GM12801 (cell line): ENCODE results near the gene TMA7.

ENCODE experiments used
- TF ChIP-seq, protein P1 (sequence below): IDR thresholded peaks from one replicate; pipeline ENCODE4 v1.5.1; 2011; ENCODE audit warnings: control low read depth; ENCODE audit not compliant: insufficient read length; ENCODE audit errors: extremely low read depth

TMA7 gene

DNA sequence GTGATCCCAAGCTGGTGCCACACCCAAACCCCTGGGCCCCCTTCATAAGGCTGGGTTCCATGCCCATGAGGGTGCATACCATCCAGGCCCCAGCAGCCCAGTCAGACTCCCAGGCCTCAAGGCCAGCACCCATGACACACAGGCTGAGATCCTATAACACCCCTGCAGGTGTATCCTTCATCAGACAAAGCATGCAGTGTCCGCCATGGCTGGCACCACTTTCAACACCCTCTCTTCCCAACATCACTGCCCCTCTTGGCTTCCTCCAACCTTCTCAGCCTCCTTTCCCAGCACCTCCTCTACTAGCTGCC lies 3.6 kb upstream of the TMA7 start:
- TF ChIP-seq, protein P1, sequence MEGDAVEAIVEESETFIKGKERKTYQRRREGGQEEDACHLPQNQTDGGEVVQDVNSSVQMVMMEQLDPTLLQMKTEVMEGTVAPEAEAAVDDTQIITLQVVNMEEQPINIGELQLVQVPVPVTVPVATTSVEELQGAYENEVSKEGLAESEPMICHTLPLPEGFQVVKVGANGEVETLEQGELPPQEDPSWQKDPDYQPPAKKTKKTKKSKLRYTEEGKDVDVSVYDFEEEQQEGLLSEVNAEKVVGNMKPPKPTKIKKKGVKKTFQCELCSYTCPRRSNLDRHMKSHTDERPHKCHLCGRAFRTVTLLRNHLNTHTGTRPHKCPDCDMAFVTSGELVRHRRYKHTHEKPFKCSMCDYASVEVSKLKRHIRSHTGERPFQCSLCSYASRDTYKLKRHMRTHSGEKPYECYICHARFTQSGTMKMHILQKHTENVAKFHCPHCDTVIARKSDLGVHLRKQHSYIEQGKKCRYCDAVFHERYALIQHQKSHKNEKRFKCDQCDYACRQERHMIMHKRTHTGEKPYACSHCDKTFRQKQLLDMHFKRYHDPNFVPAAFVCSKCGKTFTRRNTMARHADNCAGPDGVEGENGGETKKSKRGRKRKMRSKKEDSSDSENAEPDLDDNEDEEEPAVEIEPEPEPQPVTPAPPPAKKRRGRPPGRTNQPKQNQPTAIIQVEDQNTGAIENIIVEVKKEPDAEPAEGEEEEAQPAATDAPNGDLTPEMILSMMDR = no peak

DNA sequence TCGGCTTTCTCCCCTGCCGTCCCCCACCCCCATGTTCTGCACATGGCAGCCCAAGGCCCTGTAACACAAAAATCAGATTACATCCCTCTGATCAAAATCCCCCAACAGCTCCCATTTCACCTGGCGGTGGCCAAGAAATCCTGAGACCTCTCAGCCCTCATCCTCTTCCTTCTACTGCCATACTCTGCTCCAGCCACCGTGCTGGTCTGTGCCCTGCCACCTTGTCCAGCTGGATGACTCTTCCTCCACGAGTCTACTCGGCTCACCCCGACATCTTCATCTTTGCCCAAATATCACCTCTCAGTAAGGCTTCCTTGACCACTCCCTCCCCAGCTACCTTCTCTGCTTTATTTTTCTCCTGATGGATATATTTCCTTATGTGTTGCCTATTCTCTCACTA lies 3.2 kb upstream of the TMA7 start:
- TF ChIP-seq, protein P1 = no peak

DNA sequence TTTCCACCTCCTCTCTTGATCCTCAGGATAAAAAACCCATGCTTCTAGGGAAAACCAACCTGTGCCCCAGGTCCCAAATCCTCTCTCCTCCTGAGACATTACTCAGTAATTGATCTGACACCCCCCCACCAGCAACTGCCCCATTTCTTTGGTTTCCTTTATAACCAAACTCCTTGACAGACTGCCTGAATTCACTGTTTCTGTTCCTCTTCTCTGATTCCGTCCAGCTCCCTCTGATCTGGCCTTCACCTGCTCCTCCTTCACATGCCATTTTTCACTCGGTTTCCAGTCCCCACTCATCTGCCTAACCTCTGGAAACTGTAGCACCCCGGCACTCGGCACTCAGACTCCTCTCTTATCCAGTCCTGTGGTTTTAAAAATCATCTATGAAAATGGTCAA lies 2.2 kb upstream of the TMA7 start:
- TF ChIP-seq, protein P1 = no peak

DNA sequence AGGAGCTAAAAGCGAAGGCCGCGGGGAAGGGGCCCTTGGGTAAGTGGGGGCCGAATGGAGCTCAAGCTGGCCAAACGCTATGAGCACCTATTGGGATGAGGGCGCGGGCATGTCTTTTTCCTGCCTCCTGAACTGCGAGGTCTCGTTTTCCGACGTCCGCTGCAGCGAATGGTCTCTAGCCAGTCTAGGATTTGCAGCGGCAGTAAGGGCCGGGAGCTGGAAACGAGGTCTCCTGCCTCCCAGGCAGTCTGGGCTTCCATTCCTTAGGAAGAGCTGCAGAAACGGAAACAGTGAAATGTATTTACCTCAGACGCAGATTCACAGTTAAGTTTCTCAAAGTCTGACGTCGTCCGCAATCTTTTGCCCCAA lies 517 bp downstream of the TMA7 start:
- TF ChIP-seq, protein P1 = no peak

DNA sequence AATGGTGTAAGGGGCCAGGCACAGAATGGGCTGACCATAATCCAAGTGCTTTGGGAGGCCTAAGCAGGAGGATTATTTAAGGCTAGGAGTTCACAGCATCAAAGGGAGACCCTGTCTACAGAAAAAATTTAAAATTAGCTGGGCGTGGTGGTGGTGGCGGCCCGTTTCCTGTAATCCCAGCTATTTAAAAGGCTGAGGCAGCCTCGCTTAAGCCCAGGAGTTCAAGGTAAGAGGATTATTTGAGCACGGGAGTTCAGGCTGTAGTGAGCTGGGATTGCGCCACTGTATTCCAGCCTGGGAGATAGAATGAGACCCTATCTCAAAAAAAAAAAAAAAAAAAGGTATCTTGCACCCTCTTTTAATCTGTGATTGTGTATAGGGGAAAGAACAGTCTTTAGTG lies 1.9 kb downstream of the TMA7 start:
- TF ChIP-seq, protein P1 = no peak

DNA sequence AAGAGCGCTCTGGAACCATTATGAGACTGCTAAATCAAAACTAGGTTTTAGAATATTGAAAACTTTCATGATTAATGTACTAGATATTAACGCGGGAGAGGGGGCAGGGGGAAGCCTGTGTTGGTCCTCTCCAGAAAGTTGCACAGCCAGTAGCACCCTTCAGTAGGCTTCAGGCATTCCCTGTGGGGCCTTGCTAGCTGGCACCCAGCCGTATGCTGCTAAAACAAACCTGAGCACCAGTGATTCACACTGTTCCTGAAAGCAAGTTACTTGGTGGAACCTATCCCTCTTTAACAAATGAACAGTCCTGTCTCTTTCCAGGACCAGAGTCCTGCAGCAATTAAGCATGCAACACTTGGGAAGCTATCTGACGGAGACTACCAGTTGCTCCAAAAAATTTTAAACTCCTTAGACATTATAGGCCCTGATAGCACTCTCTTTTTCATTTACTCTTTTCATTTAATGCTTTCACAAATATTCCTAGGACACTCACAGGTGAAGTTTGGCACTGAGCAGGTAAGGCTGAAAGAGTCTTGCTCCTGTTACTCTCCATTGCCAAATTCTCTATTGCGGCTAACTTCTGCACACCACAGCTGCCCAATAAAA lies 5.3 kb downstream of the TMA7 start:
- TF ChIP-seq, protein P1 = no peak

DNA sequence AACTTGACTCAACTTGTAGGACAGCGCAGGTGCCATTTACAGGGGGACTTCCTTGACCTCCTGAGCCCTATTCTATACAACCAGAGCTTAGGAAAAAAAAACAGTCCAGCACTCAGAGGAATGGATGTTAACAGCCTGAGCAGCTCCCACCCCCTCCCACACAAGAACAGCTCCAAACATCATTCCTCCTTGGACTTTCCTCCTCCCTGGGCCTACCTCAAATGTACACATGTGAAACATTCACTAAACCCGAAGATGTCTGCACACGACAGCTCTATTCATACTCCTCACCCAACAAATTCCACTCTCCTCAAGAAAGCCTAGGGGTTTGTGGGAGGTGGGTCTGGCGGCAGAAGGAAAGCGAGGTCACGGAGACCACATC lies 6.0 kb downstream of the TMA7 start:
- TF ChIP-seq, protein P1 = no peak
